Measurements from ENCODE around the gene DNPH1.

DNA sequence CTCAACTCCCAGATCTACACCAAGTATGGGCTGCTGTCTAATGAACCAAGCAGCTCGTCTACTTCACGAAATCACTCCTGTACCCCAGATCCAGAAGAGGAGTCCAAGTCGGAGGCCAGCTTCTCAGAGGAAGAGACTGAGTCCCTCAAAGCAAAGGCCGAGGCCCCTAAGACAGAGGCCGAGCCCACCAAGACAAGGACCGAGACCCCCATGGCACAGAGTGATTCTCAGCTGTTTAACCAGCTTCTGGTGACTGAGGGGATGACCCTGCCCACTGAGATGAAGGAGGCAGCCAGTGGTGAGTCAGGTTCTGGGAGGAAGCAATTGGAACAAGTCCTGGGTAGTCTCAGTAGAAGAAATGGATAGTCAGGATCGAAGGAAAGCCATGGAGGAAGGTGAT lies 41.5 kb downstream of the DNPH1 start:
- TF ChIP-seq POLR2AphosphoS5 (IDR thresholded peaks at IDR 0.05), result no peak
- TF ChIP-seq, protein P1, sequence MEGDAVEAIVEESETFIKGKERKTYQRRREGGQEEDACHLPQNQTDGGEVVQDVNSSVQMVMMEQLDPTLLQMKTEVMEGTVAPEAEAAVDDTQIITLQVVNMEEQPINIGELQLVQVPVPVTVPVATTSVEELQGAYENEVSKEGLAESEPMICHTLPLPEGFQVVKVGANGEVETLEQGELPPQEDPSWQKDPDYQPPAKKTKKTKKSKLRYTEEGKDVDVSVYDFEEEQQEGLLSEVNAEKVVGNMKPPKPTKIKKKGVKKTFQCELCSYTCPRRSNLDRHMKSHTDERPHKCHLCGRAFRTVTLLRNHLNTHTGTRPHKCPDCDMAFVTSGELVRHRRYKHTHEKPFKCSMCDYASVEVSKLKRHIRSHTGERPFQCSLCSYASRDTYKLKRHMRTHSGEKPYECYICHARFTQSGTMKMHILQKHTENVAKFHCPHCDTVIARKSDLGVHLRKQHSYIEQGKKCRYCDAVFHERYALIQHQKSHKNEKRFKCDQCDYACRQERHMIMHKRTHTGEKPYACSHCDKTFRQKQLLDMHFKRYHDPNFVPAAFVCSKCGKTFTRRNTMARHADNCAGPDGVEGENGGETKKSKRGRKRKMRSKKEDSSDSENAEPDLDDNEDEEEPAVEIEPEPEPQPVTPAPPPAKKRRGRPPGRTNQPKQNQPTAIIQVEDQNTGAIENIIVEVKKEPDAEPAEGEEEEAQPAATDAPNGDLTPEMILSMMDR (IDR thresholded peaks at IDR 0.05), result no peak
